Caco-2 (cell line): Measurements from ENCODE around the gene RAB39B. TPM values are rescaled to one million over a fixed set of nuclear protein-coding genes. Genes with fewer than 3 reads are reported as not detected.

Experiments
- BruUV-seq: library from RNA; stranded (reverse); fragments of 400-500 nt; replicated peaks from 2 replicates; lab custom pipeline; 2021; lab: Mats Ljungman, UMichigan
- CTCF ChIA-PET: fragments of 300-600 bp; sonication (Branson Sonifier 250); formaldehyde crosslinking; loops from one replicate; lab custom pipeline; 2022; ENCODE audit warnings: antibody characterized with exemption; lab: Charles Lee
- POLR2A ChIA-PET: fragments of 300-600 bp; sonication (Branson Sonifier 250); formaldehyde crosslinking; loops from one replicate; lab custom pipeline; 2022; ENCODE audit warnings: antibody characterized with exemption; lab: Charles Lee
- DNase-seq, 2 experiments: peaks; one replicate each; pipeline versions ENCODE4 v3.0.0 to v3.0.0-alpha.2; 2020 to 2022
- H3K27me3 ChIP-seq: replicated peaks from 2 replicates; pipeline ENCODE4 v1.6.0; 2011; ENCODE audit warnings: low read length; ENCODE audit not compliant: control insufficient read depth, insufficient read depth
- H3K36me3 ChIP-seq: 2 replicates; pipeline ENCODE4 v1.5.1; 2011; ENCODE audit warnings: low read length; ENCODE audit not compliant: control insufficient read depth, insufficient read depth
- H3K4me1 ChIP-seq: fragments of 250-450 bp; sonication (Bioruptor Pico); 2 replicates; pipeline ENCODE4 v1.5.1; 2020; ENCODE audit warnings: mild to moderate bottlenecking
- H3K4me3 ChIP-seq: 2 replicates; pipeline ENCODE4 v1.5.1; 2011; ENCODE audit warnings: low read depth, mild to moderate bottlenecking, control low read depth, low read length
- H3K9me3 ChIP-seq: fragments of 250-450 bp; sonication (Bioruptor Pico); 2 replicates; pipeline ENCODE4 v1.5.1; 2020; ENCODE audit warnings: mild to moderate bottlenecking, moderate library complexity
- H3K27ac Mint-ChIP-seq: one replicate; pipeline ENCODE4 v1.8.0; 2022; ENCODE audit warnings: mixed read lengths; ENCODE audit not compliant: unreplicated experiment
- H3K27me3 Mint-ChIP-seq: one replicate; pipeline ENCODE4 v1.8.0; 2022; ENCODE audit warnings: mixed read lengths; ENCODE audit not compliant: insufficient read depth, unreplicated experiment
- H3K36me3 Mint-ChIP-seq: one replicate; pipeline ENCODE4 v1.8.0; 2022; ENCODE audit warnings: mild to moderate bottlenecking, mixed read lengths; ENCODE audit not compliant: insufficient read depth, unreplicated experiment
- H3K4me1 Mint-ChIP-seq: one replicate; pipeline ENCODE4 v1.8.0; 2022; ENCODE audit warnings: low read depth, mixed read lengths; ENCODE audit not compliant: unreplicated experiment
- H3K4me3 Mint-ChIP-seq: one replicate; pipeline ENCODE4 v1.8.0; 2022; ENCODE audit warnings: mild to moderate bottlenecking, moderate library complexity, mixed read lengths; ENCODE audit not compliant: unreplicated experiment
- H3K9me3 Mint-ChIP-seq: one replicate; pipeline ENCODE4 v1.8.0; 2022; ENCODE audit warnings: mixed read lengths; ENCODE audit not compliant: unreplicated experiment
- CTCF ChIP-seq, 2 experiments: fragments of 200-600 bp in 1 of 2; IDR thresholded peaks; 1 replicate in 1 of 2; 2 replicates in 1 of 2; pipeline versions ENCODE4 v1.5.1 to v1.8.0; 2011 to 2022; ENCODE audit warnings: antibody characterized with exemption in 1 of 2, control low read depth in 1 of 2, inconsistent platforms in 1 of 2, low read depth in 1 of 2, low read length in 1 of 2, mild to moderate bottlenecking in 1 of 2, moderate library complexity in 1 of 2; ENCODE audit not compliant: insufficient read depth in 1 of 2, severe bottlenecking in 1 of 2, unreplicated experiment in 1 of 2
- intact Hi-C: fragments of 100-400 bp; cut with micrococcal nuclease; formaldehyde crosslinking; loops from one replicate; pipeline ENCODE4 v1.10.0; 2022; ENCODE audit not compliant: unreplicated experiment
- total RNA-seq: library from RNA; stranded (reverse); gene quantifications from 2 replicates; pipeline ENCODE4 v1.2.3, GENCODE V29; 2022

RAB39B gene
- total RNA-seq, 1 experiment from 2014 or later = 0.18 TPM

DNA sequence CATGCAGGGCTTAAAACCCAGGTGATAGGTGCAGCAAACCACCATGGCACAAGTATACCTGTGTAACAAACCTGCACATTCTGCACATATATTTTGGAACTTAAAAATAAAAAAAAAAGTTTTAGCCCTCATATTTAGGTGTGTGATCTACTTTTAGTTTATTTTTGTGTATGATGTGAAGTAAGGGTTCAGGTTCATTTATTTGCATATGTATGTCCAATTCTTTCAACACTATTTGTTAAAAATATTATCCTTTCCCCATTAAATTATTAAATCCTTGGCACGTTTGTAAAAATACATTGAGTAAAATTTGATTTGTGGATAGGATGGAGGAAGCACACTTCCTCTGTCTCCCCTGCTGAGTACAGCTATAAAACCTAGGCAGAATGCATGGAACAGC lies 12.9 kb downstream of the RAB39B start:
- no peak overlapping the region for H3K4me3 ChIP-seq
- no peaks in the 10 kb centered on the region for H3K9me3 ChIP-seq
- intact Hi-C loops = no loop called here
- no peak overlapping the region for H3K4me3 Mint-ChIP-seq
- no peaks in the 10 kb centered on the region for H3K36me3 ChIP-seq
- BruUV-seq = no TSS peak
- H3K4me1 Mint-ChIP-seq = no peaks in the 10 kb centered on the region
- H3K9me3 Mint-ChIP-seq = no peaks in the 10 kb centered on the region
- ChIA-PET POLR2A (no interaction called here), CTCF (no interaction called here)
- no peak overlapping the region for H3K27ac Mint-ChIP-seq
- peaks cover 2% of the 10 kb centered on the region for H3K27me3 Mint-ChIP-seq
- no peaks in the 10 kb centered on the region for H3K36me3 Mint-ChIP-seq
- no peak for DNase-seq
- no peaks in the 10 kb centered on the region for H3K27me3 ChIP-seq
- TF ChIP-seq CTCF (IDR thresholded peaks at IDR 0.05; ENCODE audit: insufficient read depth in 1 of 2, low read depth in 1 of 2, low read length in 1 of 2, severe bottlenecking in 1 of 2, unreplicated experiment in 1 of 2) = no peak
- H3K4me1 ChIP-seq = no peaks in the 10 kb centered on the region

GRCh38 chrX:155247497-155247896 lies 16.8 kb downstream of the RAB39B start:
- Histone ChIP-seq H3K27me3 (no peaks in the 10 kb centered on the region), H3K4me3 (no peak overlapping the region), H3K9me3 (no peaks in the 10 kb centered on the region), H3K36me3 (no peaks in the 10 kb centered on the region), H3K4me1 (no peaks in the 10 kb centered on the region)
- Mint-ChIP-seq H3K4me1 (no peaks in the 10 kb centered on the region), H3K4me3 (no peak overlapping the region), H3K9me3 (no peaks in the 10 kb centered on the region), H3K36me3 (no peaks in the 10 kb centered on the region), H3K27me3 (no peaks in the 10 kb centered on the region), H3K27ac (no peak overlapping the region)
- no peak for TF ChIP-seq CTCF (IDR thresholded peaks at IDR 0.05; ENCODE audit: insufficient read depth in 1 of 2, low read depth in 1 of 2, low read length in 1 of 2, severe bottlenecking in 1 of 2, unreplicated experiment in 1 of 2)
- ChIA-PET POLR2A (no interaction called here), CTCF (no interaction called here)
- DNase-seq = no peak
- intact Hi-C loops = no loop called here
- BruUV-seq = no TSS peak

GRCh38 chrX:155246748-155247147 lies 17.5 kb downstream of the RAB39B start:
- Histone ChIP-seq H3K9me3 (no peaks in the 10 kb centered on the region), H3K27me3 (no peaks in the 10 kb centered on the region), H3K4me1 (no peaks in the 10 kb centered on the region), H3K36me3 (no peaks in the 10 kb centered on the region), H3K4me3 (no peak overlapping the region)
- ChIA-PET POLR2A (no interaction called here), CTCF (no interaction called here)
- Mint-ChIP-seq H3K27ac (no peak overlapping the region), H3K4me1 (no peaks in the 10 kb centered on the region), H3K4me3 (no peak overlapping the region), H3K36me3 (no peaks in the 10 kb centered on the region), H3K27me3 (no peaks in the 10 kb centered on the region), H3K9me3 (no peaks in the 10 kb centered on the region)
- no peak for TF ChIP-seq CTCF (IDR thresholded peaks at IDR 0.05; ENCODE audit: insufficient read depth in 1 of 2, low read depth in 1 of 2, low read length in 1 of 2, severe bottlenecking in 1 of 2, unreplicated experiment in 1 of 2)
- no peak for DNase-seq
- intact Hi-C loops = no loop called here
- BruUV-seq = no TSS peak
